OCI-LY3 (cell line): ENCODE measurements around the gene USP28.

ENCODE experiments used
- EZH2phosphoT487 ChIP-seq: fragments of 200-600 bp; shearing (Covaris generic); IDR thresholded peaks from 2 replicates; pipeline ENCODE4 v1.6.1; 2018; ENCODE audit warnings: antibody characterized with exemption, mixed run types, low read depth
- TF ChIP-seq, protein P1 (sequence below): fragments of 200-600, 300-600 bp; sonication (generic); IDR thresholded peaks from 2 replicates; pipeline ENCODE4 v1.5.1; 2014; ENCODE audit warnings: antibody characterized with exemption, low read length, low read depth

DNA sequence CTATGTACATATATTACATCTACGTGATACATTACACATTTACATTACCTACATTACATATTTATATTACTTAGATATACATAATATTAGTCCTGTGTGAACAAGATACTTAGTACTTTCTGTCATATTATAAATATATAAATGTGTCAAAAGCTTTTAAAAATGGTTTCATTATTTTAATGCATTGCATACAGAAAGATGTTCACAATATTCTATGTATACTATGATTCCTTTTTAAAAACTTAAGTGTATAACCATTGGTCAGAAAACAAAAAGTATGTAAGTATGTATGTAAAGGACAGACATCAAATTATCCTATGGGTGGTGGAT lies 101.2 kb downstream of the USP28 start:
- TF ChIP-seq, protein P1, sequence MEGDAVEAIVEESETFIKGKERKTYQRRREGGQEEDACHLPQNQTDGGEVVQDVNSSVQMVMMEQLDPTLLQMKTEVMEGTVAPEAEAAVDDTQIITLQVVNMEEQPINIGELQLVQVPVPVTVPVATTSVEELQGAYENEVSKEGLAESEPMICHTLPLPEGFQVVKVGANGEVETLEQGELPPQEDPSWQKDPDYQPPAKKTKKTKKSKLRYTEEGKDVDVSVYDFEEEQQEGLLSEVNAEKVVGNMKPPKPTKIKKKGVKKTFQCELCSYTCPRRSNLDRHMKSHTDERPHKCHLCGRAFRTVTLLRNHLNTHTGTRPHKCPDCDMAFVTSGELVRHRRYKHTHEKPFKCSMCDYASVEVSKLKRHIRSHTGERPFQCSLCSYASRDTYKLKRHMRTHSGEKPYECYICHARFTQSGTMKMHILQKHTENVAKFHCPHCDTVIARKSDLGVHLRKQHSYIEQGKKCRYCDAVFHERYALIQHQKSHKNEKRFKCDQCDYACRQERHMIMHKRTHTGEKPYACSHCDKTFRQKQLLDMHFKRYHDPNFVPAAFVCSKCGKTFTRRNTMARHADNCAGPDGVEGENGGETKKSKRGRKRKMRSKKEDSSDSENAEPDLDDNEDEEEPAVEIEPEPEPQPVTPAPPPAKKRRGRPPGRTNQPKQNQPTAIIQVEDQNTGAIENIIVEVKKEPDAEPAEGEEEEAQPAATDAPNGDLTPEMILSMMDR = no peak
- no peak for TF ChIP-seq EZH2phosphoT487
